ENCODE results near the gene ABLIM1. TPM values are rescaled to one million over a fixed set of nuclear protein-coding genes. Genes with fewer than 3 reads are reported as not detected.

Gene ABLIM1
- total RNA-seq, 1 experiment from 2014 or later, result 62.1 TPM

GRCh38 chr10:114571316-114571999 is 86.6 kb downstream of the ABLIM1 start:
- no peak for ATAC-seq
- ChIA-PET CTCF (interaction anchor here (1.3 kb wide), 1 partner anchor 113 kb away, joined by 3 read pairs; no protein-coding TSS in a partner anchor), POLR2A (no interaction called here)
- peaks cover 15% of the 10 kb centered on the region for H3K4me1 Mint-ChIP-seq
- H3K4me3 Mint-ChIP-seq, result no peak overlapping the region
- H3K9me3 Mint-ChIP-seq, result no peaks in the 10 kb centered on the region
- H3K27ac Mint-ChIP-seq, result no peak overlapping the region
- no peaks in the 10 kb centered on the region for H3K27me3 Mint-ChIP-seq (ENCODE audit: low read depth)
- TF ChIP-seq ZNF423 (CRISPR knock-in tag; IDR thresholded peaks at IDR 0.05) (no peak), FOXP4 (CRISPR knock-in tag; IDR thresholded peaks at IDR 0.05) (no peak), ZNF121 (CRISPR knock-in tag; IDR thresholded peaks at IDR 0.05) (no peak), FOXJ3 (CRISPR knock-in tag; IDR thresholded peaks at IDR 0.05; ENCODE audit: borderline replicate concordance) (no peak), ZSCAN18 (CRISPR knock-in tag; IDR thresholded peaks at IDR 0.05) (no peak), ZNF232 (CRISPR knock-in tag; IDR thresholded peaks at IDR 0.05) (no peak), RELA (CRISPR knock-in tag; IDR thresholded peaks at IDR 0.05; ENCODE audit: borderline replicate concordance) (no peak), NFYB (CRISPR knock-in tag; conservative IDR thresholded peaks at IDR 0.05; ENCODE audit: low read depth) (no peak), RORB (CRISPR knock-in tag; IDR thresholded peaks at IDR 0.05) (no peak), IRF2 (CRISPR knock-in tag; IDR thresholded peaks at IDR 0.05; ENCODE audit: borderline replicate concordance, low read depth) (no peak), E2F5 (CRISPR knock-in tag; IDR thresholded peaks at IDR 0.05) (no peak), ZNF671 (CRISPR knock-in tag; IDR thresholded peaks at IDR 0.05) (no peak), ZBTB43 (CRISPR knock-in tag; IDR thresholded peaks at IDR 0.05) (no peak), MXD4 (CRISPR knock-in tag; IDR thresholded peaks at IDR 0.05; ENCODE audit: borderline replicate concordance) (no peak), GTF2I (CRISPR knock-in tag; conservative IDR thresholded peaks at IDR 0.05) (no peak), PRDM15 (CRISPR knock-in tag; IDR thresholded peaks at IDR 0.05) (no peak)
- TF ChIP-seq, protein P1, sequence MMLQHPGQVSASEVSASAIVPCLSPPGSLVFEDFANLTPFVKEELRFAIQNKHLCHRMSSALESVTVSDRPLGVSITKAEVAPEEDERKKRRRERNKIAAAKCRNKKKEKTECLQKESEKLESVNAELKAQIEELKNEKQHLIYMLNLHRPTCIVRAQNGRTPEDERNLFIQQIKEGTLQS (CRISPR knock-in tag; conservative IDR thresholded peaks at IDR 0.05), result no peak
- TF ChIP-seq, protein P2, sequence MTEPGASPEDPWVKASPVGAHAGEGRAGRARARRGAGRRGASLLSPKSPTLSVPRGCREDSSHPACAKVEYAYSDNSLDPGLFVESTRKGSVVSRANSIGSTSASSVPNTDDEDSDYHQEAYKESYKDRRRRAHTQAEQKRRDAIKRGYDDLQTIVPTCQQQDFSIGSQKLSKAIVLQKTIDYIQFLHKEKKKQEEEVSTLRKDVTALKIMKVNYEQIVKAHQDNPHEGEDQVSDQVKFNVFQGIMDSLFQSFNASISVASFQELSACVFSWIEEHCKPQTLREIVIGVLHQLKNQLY (CRISPR knock-in tag; IDR thresholded peaks at IDR 0.05), result no peak
- TF ChIP-seq, protein P3, sequence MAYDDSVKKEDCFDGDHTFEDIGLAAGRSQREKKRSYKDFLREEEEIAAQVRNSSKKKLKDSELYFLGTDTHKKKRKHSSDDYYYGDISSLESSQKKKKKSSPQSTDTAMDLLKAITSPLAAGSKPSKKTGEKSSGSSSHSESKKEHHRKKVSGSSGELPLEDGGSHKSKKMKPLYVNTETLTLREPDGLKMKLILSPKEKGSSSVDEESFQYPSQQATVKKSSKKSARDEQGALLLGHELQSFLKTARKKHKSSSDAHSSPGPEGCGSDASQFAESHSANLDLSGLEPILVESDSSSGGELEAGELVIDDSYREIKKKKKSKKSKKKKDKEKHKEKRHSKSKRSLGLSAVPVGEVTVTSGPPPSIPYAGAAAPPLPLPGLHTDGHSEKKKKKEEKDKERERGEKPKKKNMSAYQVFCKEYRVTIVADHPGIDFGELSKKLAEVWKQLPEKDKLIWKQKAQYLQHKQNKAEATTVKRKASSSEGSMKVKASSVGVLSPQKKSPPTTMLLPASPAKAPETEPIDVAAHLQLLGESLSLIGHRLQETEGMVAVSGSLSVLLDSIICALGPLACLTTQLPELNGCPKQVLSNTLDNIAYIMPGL (CRISPR knock-in tag; IDR thresholded peaks at IDR 0.05), result no peak
- DNase-seq (ENCODE audit: low spot score), result no peak
- H3K36me3 Mint-ChIP-seq, result no peaks in the 10 kb centered on the region
